Measurements from ENCODE around the gene TRPM5. TPM values are rescaled to one million over a fixed set of nuclear protein-coding genes. Genes with fewer than 3 reads are reported as not detected.

TRPM5 gene
- total and polyA plus RNA-seq, 9 of the 15 experiments (the other 6 are each of a cell fraction or from before 2014, with no cell fraction given) = not detected

- DNase-seq (ENCODE audit: extremely low read depth in 1 of 4, low spot score in 3 of 4) = no peak
- Histone ChIP-seq H3K9me3 (replicated peaks; ENCODE audit: control insufficient read depth, insufficient read depth, low read depth, low read length) (no peaks in the 10 kb centered on the region), H4K20me1 (replicated peaks; ENCODE audit: control insufficient read depth, insufficient read depth, low read length) (peaks cover 4% of the 10 kb centered on the region; the same call in 1 of the 2 replicates), H3K36me3 (ENCODE audit: control insufficient read depth, insufficient read depth, low read length) (no peaks in the 10 kb centered on the region), H3K4me3 (no peak overlapping the region), H2AFZ (ENCODE audit: low read depth, low read length) (no peak overlapping the region), H3K79me2 (ENCODE audit: control insufficient read depth, insufficient read depth, low read length) (no peaks in the 10 kb centered on the region), H3K9me1 (ENCODE audit: control insufficient read depth, insufficient read depth, low read length) (peaks cover 2% of the 10 kb centered on the region), H3K9ac (ENCODE audit: insufficient read depth in 1 of 2, low read depth in 2 of 2, low read length in 2 of 2) (no peak overlapping the region), H3K27ac (ENCODE audit: extremely low read depth, low read depth, low read length) (no peak overlapping the region), H3K4me2 (ENCODE audit: insufficient read depth, low read length) (no peak overlapping the region), H3K27me3 (ENCODE audit: control insufficient read depth in 2 of 2, insufficient read depth in 2 of 2, low read length in 2 of 2) (peaks cover 2 to 53% of the 10 kb centered on the region in 2 experiments; a peak in 4 of 5 replicates), H3K4me1 (replicated peaks in 1 of 2; ENCODE audit: control insufficient read depth in 2 of 2, insufficient read depth in 2 of 2, low read length in 2 of 2) (peaks cover 0 to 3% of the 10 kb centered on the region in 2 experiments; a peak in 1 of 5 replicates)
- ChIA-PET POLR2A (no interaction called here), CTCF (ENCODE audit: low intra/inter-chr PET ratio) (no interaction called here)
- WGBS (ENCODE audit: insufficient coverage, low coverage, missing lambda C conversion rate) = 11% methylated on average over 11 of the region's 11 CpGs
- in situ Hi-C loops (cut with MboI) = no loop called here
- TF ChIP-seq ZNF282 (CRISPR knock-in tag; IDR thresholded peaks at IDR 0.05) = no peak
- no peak for TF ChIP-seq SETDB1 (IDR thresholded peaks at IDR 0.05; ENCODE audit: low read length)
- TF ChIP-seq NCOR1 (IDR thresholded peaks at IDR 0.05) = no peak
- TF ChIP-seq RAD21 (CRISPR knock-in tag; conservative IDR thresholded peaks at IDR 0.05 in 1 of 2, IDR thresholded peaks at IDR 0.05 in 1 of 2) = no peak
- no peak for TF ChIP-seq PHB2 (IDR thresholded peaks at IDR 0.05; ENCODE audit: low read depth)
- TF ChIP-seq BHLHE40 (IDR thresholded peaks at IDR 0.05; ENCODE audit: low read length) = no peak
- TF ChIP-seq BDP1 (IDR thresholded peaks at IDR 0.05; ENCODE audit: insufficient read depth, insufficient read length) = no peak
- no peak for TF ChIP-seq E2F4 (CRISPR knock-in tag; IDR thresholded peaks at IDR 0.05; ENCODE audit: low read depth)
- no peak for TF ChIP-seq CHD2 (IDR thresholded peaks at IDR 0.05; ENCODE audit: low read depth, low read length)
- no peak for TF ChIP-seq BRF1 (IDR thresholded peaks at IDR 0.05; ENCODE audit: borderline replicate concordance, extremely low read depth, insufficient read length)
- TF ChIP-seq MAFG (tag; conservative IDR thresholded peaks at IDR 0.05) = no peak
- no peak for TF ChIP-seq SRSF9 (IDR thresholded peaks at IDR 0.05; ENCODE audit: borderline replicate concordance, low read depth, low read length)
- no peak for TF ChIP-seq ZNF589 (CRISPR knock-in tag; IDR thresholded peaks at IDR 0.05; ENCODE audit: low read depth)
- TF ChIP-seq HINFP (tag; conservative IDR thresholded peaks at IDR 0.05; ENCODE audit: low read depth) = no peak
- no peak for ATAC-seq
- no TSS peak for BruUV-seq (replicated peaks)
- intact Hi-C loops (cut with micrococcal nuclease) = no loop called here
- FAIRE-seq = no peak
These were observed 9.6 kb downstream of the TRPM5 start for GRCh38 chr11:2434506-2435255.

Data from K562 (cell line).